OCI-LY1 (cell line): ENCODE data around the gene LGI2.

Experiments used
- CTCF ChIP-seq: fragments of 200-600 bp; sonication (generic), shearing (Covaris generic); IDR thresholded peaks from 2 replicates; pipeline ENCODE4 v1.5.1; 2017; ENCODE audit warnings: mild to moderate bottlenecking, antibody characterized with exemption, low read length, moderate library complexity, mixed read lengths
- EZH2 ChIP-seq: fragments of 200-600 bp; sonication (generic), shearing (Covaris generic); IDR thresholded peaks from 2 replicates; pipeline ENCODE4 v1.8.0; 2017; ENCODE audit warnings: borderline replicate concordance, mixed run types, mild to moderate bottlenecking, antibody characterized with exemption, low read length, moderate library complexity, mixed read lengths

GRCh38 chr4:25011135-25011866 is 19.4 kb downstream of the LGI2 start:
- TF ChIP-seq CTCF (no peak), EZH2 (no peak)
